ENCODE results near the gene ARHGEF3.

Gene ARHGEF3

GRCh38 chr3:56822501-56822900 lies 20.8 kb upstream of the ARHGEF3 start:
- DNase-seq = no peak

GRCh38 chr3:56819016-56819809 lies 17.5 kb upstream of the ARHGEF3 start:
- no peak for DNase-seq

- no peak for DNase-seq
Measured at GRCh38 chr3:56818156-56818985, 16.6 kb upstream of the ARHGEF3 start.

GRCh38 chr3:56817646-56818045 lies 15.9 kb upstream of the ARHGEF3 start:
- DNase-seq = no peak

- DNase-seq = no peak
Measured at GRCh38 chr3:56816061-56816460, 14.3 kb upstream of the ARHGEF3 start.

GRCh38 chr3:56815589-56815988 lies 13.8 kb upstream of the ARHGEF3 start:
- DNase-seq = no peak

- DNase-seq = no peak
Measured at GRCh38 chr3:56813653-56813960, 11.9 kb upstream of the ARHGEF3 start.

- DNase-seq = no peak
Measured at GRCh38 chr3:56812754-56813652, 11.3 kb upstream of the ARHGEF3 start.

GRCh38 chr3:56811546-56812202 lies 9.9 kb upstream of the ARHGEF3 start:
- no peak for DNase-seq

- DNase-seq = no peak
Measured at GRCh38 chr3:56810577-56811545, 9.1 kb upstream of the ARHGEF3 start.

GRCh38 chr3:56806407-56806806 lies 4.7 kb upstream of the ARHGEF3 start:
- DNase-seq = no peak

- no peak for DNase-seq
Measured at GRCh38 chr3:56802790-56803189, 1.0 kb upstream of the ARHGEF3 start.

- no peak for DNase-seq
Measured at GRCh38 chr3:56802378-56802745, 613 bp upstream of the ARHGEF3 start.

- DNase-seq = no peak
Measured at GRCh38 chr3:56800832-56801661, 702 bp downstream of the ARHGEF3 start.

GRCh38 chr3:56800130-56800831 lies 1.5 kb downstream of the ARHGEF3 start:
- DNase-seq = peak; percentile 65

- DNase-seq = peak; percentile 76
Measured at GRCh38 chr3:56799251-56799882, 2.4 kb downstream of the ARHGEF3 start.

GRCh38 chr3:56796996-56797395 lies 4.8 kb downstream of the ARHGEF3 start:
- DNase-seq = no peak

- DNase-seq = peak; percentile 50
Measured at GRCh38 chr3:56796202-56796601, 5.5 kb downstream of the ARHGEF3 start.

GRCh38 chr3:56795829-56796185 lies 5.9 kb downstream of the ARHGEF3 start:
- DNase-seq = no peak

Data from activated CD4-positive, alpha-beta T cell treated with anti-CD3 and anti-CD28 coated beads, Interleukin-2, Interleukin-6, amounts not matched to agents 100 ng/mL and 50 ng/mL, durations not matched to agents 16 hours and 8 hours (primary cell).